ENCODE results near the gene SKP1. TPM values are rescaled to one million over a fixed set of nuclear protein-coding genes. Genes with fewer than 3 reads are reported as not detected.

Gene SKP1
- total RNA-seq, 1 donor from 2014 or later, result 506 TPM

DNA sequence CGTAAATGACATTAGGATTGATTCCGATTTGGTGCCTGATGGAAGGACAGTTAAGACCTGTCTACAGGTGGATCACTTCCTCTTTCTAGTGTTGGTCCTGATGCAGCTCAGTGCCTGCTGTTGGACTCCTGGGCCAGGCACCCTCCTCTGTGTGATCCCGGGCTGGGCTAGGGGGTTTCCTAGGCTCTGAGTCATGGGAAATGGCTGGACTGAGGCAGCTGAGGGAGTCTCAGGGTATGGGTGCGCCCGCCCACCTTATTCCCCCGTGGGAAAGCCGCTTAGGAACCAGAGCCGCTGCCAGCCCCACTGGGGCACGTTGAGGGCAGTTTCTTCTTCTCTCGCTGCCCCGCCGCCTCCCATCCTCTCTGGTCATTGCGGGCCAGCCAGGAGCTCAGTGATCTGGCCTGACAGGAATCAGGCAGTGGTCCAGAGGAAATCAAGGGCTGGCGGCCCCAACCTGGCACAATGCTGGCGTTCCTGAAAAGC is 49.3 kb downstream of the SKP1 start:
- Histone ChIP-seq H3K9me3 (replicated peaks) (no peaks in the 10 kb centered on the region), H3K4me3 (no peak overlapping the region), H3K36me3 (no peaks in the 10 kb centered on the region), H3K4me1 (peaks cover 72% of the 10 kb centered on the region), H3K27me3 (ENCODE audit: low read depth) (no peaks in the 10 kb centered on the region), H3K27ac (replicated peaks) (peak overlapping the region; percentile 49)
- intact Hi-C loops (cut with micrococcal nuclease), result no loop called here
- TF ChIP-seq, protein P1, sequence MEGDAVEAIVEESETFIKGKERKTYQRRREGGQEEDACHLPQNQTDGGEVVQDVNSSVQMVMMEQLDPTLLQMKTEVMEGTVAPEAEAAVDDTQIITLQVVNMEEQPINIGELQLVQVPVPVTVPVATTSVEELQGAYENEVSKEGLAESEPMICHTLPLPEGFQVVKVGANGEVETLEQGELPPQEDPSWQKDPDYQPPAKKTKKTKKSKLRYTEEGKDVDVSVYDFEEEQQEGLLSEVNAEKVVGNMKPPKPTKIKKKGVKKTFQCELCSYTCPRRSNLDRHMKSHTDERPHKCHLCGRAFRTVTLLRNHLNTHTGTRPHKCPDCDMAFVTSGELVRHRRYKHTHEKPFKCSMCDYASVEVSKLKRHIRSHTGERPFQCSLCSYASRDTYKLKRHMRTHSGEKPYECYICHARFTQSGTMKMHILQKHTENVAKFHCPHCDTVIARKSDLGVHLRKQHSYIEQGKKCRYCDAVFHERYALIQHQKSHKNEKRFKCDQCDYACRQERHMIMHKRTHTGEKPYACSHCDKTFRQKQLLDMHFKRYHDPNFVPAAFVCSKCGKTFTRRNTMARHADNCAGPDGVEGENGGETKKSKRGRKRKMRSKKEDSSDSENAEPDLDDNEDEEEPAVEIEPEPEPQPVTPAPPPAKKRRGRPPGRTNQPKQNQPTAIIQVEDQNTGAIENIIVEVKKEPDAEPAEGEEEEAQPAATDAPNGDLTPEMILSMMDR (IDR thresholded peaks at IDR 0.05; ENCODE audit: borderline replicate concordance), result no peak
- DNase-seq, result peak; percentile 61

DNA sequence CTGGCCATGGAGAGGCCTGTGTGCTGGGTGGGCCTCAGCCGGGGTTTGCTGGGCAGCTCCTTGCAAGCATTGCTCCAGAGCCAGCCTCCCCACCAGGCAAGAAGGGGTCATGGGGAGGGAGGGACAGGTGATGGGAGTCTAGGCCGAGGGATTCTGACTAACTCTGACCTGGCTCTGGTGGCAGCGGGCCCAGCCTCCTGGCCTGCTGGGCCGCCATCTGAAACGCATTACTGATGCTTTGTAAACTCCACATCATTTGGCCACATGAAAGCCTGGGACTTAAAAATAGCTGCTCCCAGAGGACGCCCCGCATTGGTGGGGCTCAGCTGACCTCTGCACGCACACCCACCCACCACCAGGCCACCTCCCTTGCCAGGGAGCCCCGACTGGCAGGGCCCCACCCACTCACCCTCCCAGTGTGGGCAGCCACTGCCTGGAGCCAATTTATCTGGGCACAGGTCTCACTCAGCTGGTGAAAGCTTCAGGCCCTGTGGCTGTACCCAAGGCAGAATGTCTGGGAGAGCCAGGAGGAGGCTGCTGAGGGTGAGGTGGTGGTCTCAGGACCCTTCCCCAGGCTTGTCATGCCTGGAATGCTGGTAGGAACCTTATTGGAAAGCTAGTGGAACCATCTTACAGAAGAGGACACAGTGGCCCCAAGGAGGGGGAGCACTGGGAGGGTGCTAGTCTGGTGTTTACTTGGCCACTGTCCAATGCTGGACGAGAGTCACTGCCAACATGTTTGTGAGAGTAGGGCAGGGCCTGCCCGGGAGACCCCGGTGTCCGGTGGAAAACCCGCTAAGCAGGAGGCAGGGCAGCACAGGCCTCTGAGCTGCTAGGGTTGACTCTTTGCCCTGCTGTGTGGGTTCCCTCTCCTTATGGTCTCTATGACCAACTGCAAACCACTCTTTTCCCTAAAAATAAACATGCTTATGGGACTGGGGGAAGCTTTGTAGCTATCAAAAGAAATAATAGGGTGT is 51.4 kb downstream of the SKP1 start:
- Histone ChIP-seq H3K36me3 (no peaks in the 10 kb centered on the region), H3K4me3 (no peak overlapping the region), H3K27ac (replicated peaks) (peak overlapping the region; percentile 65), H3K9me3 (replicated peaks) (no peaks in the 10 kb centered on the region), H3K27me3 (ENCODE audit: low read depth) (no peaks in the 10 kb centered on the region), H3K4me1 (peaks cover 61% of the 10 kb centered on the region)
- peak; percentile 41 for DNase-seq
- TF ChIP-seq, protein P1 (IDR thresholded peaks at IDR 0.05; ENCODE audit: borderline replicate concordance), result no peak
- intact Hi-C loops (cut with micrococcal nuclease), result no loop called here

DNA sequence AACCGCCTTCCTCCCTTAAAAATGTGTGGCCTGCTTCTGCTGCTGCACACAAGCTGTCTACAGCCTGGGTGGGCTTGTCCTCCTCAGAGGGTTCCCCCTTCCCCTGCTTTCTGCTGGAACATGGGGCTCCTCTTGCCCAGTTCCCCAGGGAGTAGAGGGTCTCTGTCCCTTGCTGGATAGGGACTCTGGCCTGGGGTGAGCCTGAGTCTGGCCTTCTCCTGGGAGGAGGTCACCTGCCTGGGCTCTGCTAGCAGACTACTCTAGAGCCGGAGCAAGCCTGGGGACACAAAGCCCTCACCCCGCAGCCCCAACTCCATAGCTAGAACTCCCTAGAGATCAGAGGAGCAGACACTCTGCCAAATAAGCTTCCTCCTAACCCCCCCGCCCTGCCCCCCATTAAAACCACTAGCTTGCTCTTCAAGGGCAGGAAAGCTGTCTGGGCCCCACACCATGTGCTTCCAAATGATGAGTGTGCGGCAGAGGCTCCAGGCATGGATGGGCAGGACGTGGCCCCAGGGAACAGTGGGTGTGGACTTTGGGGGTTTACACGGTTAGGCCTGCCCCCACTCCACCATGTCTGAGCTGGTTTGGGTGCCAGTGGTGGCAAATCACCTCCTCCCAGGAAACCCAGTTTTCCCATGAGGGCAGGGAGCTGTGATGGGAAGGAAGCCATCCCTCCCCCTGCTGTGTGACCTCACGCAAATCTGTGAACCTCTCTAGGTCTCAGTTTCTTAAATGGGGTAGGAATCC is 52.3 kb downstream of the SKP1 start:
- H3K9me3 ChIP-seq (replicated peaks), result no peaks in the 10 kb centered on the region
- TF ChIP-seq, protein P1 (IDR thresholded peaks at IDR 0.05; ENCODE audit: borderline replicate concordance), result no peak
- no peak overlapping the region for H3K4me3 ChIP-seq
- no peak for DNase-seq
- H3K36me3 ChIP-seq, result no peaks in the 10 kb centered on the region
- intact Hi-C loops (cut with micrococcal nuclease), result no loop called here
- no peaks in the 10 kb centered on the region for H3K27me3 ChIP-seq (ENCODE audit: low read depth)
- peaks cover 53% of the 10 kb centered on the region for H3K4me1 ChIP-seq
- H3K27ac ChIP-seq (replicated peaks), result peak overlapping the region; percentile 65

DNA sequence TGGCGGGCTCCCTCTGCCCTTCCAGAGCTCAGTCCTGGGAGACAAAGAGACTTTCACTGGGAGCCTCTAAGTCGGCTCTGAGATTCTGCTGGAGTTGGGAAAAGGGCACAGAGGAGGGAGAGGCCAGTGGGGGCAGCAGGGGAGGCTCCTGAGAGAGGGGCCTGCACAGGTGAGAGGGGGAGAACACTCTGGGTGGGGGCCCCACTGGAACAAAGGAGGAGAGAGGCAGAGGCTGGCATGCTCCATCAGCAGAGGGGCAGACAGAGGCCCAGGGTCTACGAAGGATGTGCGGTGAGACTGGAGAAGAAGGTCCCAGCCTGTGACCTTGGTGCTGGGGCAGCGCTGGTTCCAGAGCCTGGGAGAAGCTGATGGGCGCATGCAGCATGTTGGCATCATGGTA is 53.4 kb downstream of the SKP1 start:
- H3K4me1 ChIP-seq, result peaks cover 43% of the 10 kb centered on the region
- no peak overlapping the region for H3K27ac ChIP-seq (replicated peaks)
- no peaks in the 10 kb centered on the region for H3K36me3 ChIP-seq
- intact Hi-C loops (cut with micrococcal nuclease), result no loop called here
- no peaks in the 10 kb centered on the region for H3K9me3 ChIP-seq (replicated peaks)
- no peaks in the 10 kb centered on the region for H3K27me3 ChIP-seq (ENCODE audit: low read depth)
- H3K4me3 ChIP-seq, result no peak overlapping the region
- no peak for DNase-seq
- TF ChIP-seq, protein P1 (IDR thresholded peaks at IDR 0.05; ENCODE audit: borderline replicate concordance), result no peak

DNA sequence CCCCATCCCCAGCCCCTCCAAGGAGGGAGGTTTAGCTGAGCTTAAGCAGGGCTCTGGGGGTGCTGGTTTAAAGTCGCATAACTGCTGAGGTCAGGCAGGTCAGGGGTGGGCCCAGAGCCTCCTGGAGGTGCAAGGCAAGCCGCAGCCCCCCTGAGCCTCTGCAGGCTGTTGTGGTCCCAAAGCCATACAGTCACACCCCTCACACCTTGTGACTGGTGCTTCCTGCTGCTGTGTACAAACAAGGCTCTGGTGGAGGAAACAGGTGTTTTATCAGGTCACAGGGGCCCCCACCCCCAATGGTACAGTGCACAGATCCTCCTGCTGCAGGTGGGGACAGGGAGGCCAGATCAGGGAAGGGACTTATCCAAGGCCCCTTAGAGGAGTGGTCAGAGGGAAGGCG is 54.2 kb downstream of the SKP1 start:
- no peak overlapping the region for H3K4me3 ChIP-seq
- H3K27me3 ChIP-seq (ENCODE audit: low read depth), result no peaks in the 10 kb centered on the region
- peaks cover 35% of the 10 kb centered on the region for H3K4me1 ChIP-seq
- no peaks in the 10 kb centered on the region for H3K9me3 ChIP-seq (replicated peaks)
- no peak for DNase-seq
- H3K36me3 ChIP-seq, result no peaks in the 10 kb centered on the region
- TF ChIP-seq, protein P1 (IDR thresholded peaks at IDR 0.05; ENCODE audit: borderline replicate concordance), result no peak
- intact Hi-C loops (cut with micrococcal nuclease), result no loop called here
- H3K27ac ChIP-seq (replicated peaks), result no peak overlapping the region

All from left ventricle myocardium inferior (tissue), 1 donor.